Skeletal muscle tissue (tissue), 4 donors: Measurements from ENCODE around the gene CDC14B. TPM values are rescaled to one million over a fixed set of nuclear protein-coding genes. Genes with fewer than 3 reads are reported as not detected.

Source experiments
- H3K27ac ChIP-seq: one replicate; pipeline ENCODE4 v1.7.0; 2013; ENCODE audit warnings: mild to moderate bottlenecking, low read depth, low read length, inconsistent platforms
- H3K27me3 ChIP-seq, 3 donors: one replicate each; pipeline ENCODE4 v1.7.0; 2013; ENCODE audit warnings: low read length in 3 of 3; ENCODE audit not compliant: control insufficient read depth in 3 of 3, insufficient read depth in 3 of 3
- H3K36me3 ChIP-seq, 3 donors: one replicate each; pipeline ENCODE4 v1.7.0; 2013; ENCODE audit warnings: low read length in 3 of 3; ENCODE audit not compliant: control insufficient read depth in 3 of 3, insufficient read depth in 3 of 3
- H3K4me1 ChIP-seq, 3 donors: one replicate each; pipeline ENCODE4 v1.7.0; 2013; ENCODE audit warnings: low read length in 3 of 3, mild to moderate bottlenecking in 3 of 3; ENCODE audit not compliant: control insufficient read depth in 3 of 3, insufficient read depth in 3 of 3
- H3K4me3 ChIP-seq, 3 donors: one replicate each; pipeline ENCODE4 v1.7.0; 2013; ENCODE audit warnings: low read length in 3 of 3
- H3K9ac ChIP-seq, 3 donors: one replicate each; pipeline ENCODE4 v1.7.0; 2013; ENCODE audit warnings: low read length in 3 of 3, mild to moderate bottlenecking in 3 of 3, moderate library complexity in 2 of 3, low read depth in 1 of 3
- H3K9me3 ChIP-seq, 3 donors: one replicate each; pipeline ENCODE4 v1.7.0; 2013; ENCODE audit warnings: low read length in 3 of 3; ENCODE audit not compliant: control insufficient read depth in 3 of 3
- total RNA-seq: library from RNA; depleted of rRNA; stranded (reverse); fragments of >200 nt; gene quantifications from one replicate; pipeline ENCODE4 v1.2.3, GENCODE V29; 2014
- donor health status: Osteomylitis.

Gene CDC14B
- total RNA-seq, 1 donor from 2014 or later: 45.9 TPM

DNA sequence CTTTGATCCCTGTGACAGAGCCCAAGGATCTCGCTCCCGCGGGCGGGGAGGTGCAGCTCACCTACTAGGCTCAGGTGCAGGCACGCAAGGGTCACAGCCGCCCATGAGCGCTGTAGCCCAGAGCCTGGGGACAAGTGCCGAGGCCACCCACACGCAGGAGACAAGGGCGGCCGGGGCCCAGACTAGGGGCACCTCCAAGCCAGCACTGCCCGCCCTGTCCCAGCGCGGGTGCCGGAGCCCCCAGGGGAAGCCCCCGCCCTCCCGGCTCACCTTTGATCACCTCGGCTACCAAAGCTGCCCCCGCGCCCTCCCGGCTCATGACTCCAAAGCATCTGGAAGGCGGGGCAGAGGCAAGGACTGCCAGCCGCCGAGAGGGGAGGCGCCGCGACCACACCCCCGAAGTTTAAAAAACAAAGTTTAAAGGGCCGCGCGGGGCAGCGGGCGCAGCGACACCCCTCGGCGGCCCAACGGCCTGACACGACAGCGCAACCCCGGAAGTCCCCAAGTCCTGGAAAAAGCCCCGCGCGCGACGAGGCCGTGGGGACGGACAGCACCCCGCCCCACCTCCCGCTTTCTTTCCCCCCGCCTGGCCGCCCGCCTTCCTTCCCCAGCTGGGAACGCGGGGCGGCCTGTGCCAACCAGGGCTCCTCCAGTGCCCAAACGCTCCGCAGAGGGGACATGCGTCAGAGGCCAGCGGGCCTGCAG, 53.0 kb downstream of the CDC14B start:
- Histone ChIP-seq H3K9ac (peak overlapping the region; percentile 82 to 87 (median 85)), H3K9me3 (no peaks in the 10 kb centered on the region), H3K4me3 (peak overlapping the region; percentile 68 to 78 (median 77)), H3K36me3 (no peaks in the 10 kb centered on the region), H3K4me1 (peaks cover 0 to 3% (median 0%) of the 10 kb centered on the region in 3 donors), H3K27me3 (peaks cover 0 to under 1% (median 0%) of the 10 kb centered on the region in 3 donors), H3K27ac (peak overlapping the region; percentile 70)

DNA sequence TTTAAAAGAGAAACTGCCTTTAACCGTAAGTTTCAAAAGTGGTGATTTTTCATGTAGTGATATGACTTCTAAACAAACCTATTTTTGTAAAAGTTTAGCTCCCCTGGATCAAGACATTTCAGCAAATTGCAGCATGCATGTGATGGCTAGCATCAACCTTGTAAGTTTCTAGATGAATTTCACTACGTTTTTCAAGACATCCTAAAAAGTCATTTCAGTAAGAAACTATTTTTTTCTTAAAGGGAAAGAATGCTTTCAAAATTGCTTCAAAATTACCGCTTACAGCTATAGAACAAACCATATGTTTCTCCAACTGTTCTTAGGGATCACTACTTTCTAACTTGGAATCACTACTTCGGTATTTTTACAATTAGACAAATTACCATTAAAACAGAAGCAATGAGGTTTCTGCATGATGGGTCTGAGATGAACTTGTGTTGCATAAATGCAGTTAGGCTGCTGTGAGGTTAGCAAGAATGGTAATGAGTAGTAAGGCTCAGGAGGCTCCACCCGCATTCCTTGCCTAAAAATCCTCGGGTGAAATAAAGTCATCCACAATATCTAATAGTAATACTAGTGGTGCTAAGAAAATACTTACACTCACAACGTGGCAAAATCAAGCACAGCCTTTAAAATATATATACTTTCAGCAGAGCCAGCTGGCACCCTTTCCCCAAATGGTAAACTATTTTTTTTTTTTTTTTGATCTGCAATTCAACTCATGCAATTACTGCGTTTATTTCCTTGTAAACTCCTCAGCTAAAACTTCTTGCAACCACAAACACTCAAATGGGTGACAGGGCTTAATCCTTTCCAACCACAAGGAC, 53.8 kb downstream of the CDC14B start:
- Histone ChIP-seq H3K4me1 (peaks cover 0 to 3% (median 0%) of the 10 kb centered on the region in 3 donors), H3K9ac (peak overlapping the region; percentile 82 to 87 (median 85)), H3K9me3 (no peaks in the 10 kb centered on the region), H3K4me3 (peak overlapping the region; percentile 68 to 78 (median 77)), H3K27ac (peak overlapping the region; percentile 70), H3K27me3 (no peaks in the 10 kb centered on the region), H3K36me3 (no peaks in the 10 kb centered on the region)

DNA sequence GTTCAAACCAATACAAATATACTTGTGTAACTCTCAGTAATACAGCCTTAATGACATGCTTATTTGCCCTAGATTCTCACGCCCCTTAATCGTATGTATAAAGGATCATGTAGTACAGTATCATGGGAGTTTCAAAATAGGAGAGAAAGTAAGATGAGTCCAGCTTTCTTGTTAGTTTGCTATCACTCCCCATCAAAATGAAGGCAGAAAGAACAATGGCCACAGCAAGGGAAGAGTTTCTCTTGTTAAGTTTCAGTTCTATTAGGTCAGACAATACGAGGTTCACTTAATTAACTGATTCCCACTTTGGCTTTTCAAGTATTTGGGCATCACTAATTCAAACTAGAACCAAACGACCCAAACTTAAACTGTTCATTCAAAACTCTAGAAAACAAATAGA, 55.4 kb downstream of the CDC14B start:
- Histone ChIP-seq H3K27ac (no peak overlapping the region), H3K27me3 (no peaks in the 10 kb centered on the region), H3K4me3 (no peak overlapping the region), H3K36me3 (no peaks in the 10 kb centered on the region), H3K4me1 (peaks cover 0 to 3% (median 0%) of the 10 kb centered on the region in 3 donors), H3K9me3 (no peaks in the 10 kb centered on the region), H3K9ac (no peak overlapping the region)

DNA sequence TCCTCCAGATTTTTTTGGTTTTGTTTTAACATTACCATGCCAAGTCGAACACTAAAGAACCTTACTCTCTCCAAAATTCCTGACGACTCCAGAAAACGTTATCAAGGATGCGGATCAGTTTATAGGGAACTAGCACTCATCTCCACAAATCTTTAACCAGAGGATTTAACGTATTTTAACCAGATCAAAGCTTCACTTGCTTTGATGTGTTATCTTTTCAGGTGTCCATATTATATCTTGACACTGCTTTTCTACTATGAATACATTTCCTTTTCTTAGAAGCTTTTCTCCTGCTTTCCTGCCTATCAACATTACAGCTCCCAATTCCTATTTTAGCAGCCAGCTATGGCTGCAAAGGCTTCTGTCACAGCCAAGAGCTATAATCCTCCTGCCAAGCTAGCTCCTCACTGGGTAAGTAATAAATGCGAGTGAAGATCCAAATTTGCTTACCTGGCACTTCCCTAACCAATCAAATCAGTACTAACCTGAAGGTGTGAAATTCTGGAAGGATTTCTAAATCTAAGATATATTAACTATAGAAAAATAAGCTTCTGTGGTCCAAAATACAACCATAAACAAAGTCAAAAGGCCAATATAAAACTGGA, 60.2 kb downstream of the CDC14B start:
- H3K36me3 ChIP-seq: no peaks in the 10 kb centered on the region
- H3K4me3 ChIP-seq: no peak overlapping the region
- H3K27ac ChIP-seq: no peak overlapping the region
- peaks cover 0 to 4% (median 2%) of the 10 kb centered on the region in 3 donors for H3K4me1 ChIP-seq
- no peaks in the 10 kb centered on the region for H3K9me3 ChIP-seq
- no peaks in the 10 kb centered on the region for H3K27me3 ChIP-seq
- no peak overlapping the region for H3K9ac ChIP-seq

DNA sequence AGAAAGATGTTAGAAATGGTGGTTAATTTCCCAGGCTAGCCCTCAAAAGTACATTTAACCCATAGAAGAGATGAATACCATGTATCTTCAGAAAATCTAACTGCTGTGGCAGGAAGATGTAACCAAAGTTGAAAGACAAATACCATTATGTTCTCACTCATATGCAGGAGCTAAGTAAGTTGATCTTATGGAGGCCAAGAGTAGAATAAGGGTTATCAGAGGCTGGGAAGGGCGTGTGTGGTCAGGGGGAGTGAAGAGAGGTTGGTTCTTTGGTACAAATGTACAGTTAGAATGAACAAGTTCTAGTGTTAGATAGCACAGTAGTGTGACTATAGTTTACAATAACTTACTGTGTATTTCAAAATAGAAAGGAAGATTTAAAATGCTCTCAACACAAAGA, 61.7 kb downstream of the CDC14B start:
- Histone ChIP-seq H3K9ac (no peak overlapping the region), H3K4me3 (no peak overlapping the region), H3K27me3 (no peaks in the 10 kb centered on the region), H3K36me3 (no peaks in the 10 kb centered on the region), H3K9me3 (no peaks in the 10 kb centered on the region), H3K4me1 (peaks cover 0 to 4% (median 2%) of the 10 kb centered on the region in 3 donors), H3K27ac (no peak overlapping the region)

DNA sequence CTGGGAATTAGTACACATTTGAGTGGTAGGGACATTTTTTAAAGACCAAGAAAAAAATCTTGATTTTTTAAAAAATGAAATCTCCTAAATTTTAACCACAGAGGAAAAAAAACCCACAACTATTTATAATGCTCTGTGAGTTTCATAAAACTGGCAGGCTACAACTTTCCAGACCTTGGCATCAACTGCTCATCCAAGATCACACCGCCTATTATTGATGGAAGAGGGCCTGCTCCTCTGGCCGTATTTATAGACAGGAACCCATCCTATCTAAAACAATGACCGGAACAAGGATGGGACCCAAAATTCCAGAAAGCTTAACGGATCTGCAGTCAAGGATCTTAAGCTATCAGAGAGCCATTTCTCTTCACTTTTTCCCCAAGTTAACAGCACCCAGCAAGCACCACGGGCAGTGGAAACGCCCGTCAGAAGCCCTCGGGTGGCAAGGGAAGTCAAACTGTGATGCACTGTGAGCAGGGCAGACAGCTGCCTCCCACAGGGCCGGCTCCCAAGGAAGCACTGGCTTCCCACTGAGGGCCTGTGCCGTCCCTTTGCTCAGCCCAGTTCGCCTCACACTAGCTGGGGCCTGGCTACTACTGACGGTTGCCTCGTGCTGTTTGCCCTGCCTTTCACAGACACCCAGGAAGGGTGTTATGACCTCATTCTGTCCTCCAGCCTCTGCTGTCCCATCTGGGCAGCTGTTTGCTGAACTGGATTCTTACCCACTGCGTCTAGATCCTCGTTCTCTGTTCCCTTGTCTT, 62.8 kb downstream of the CDC14B start:
- Histone ChIP-seq H3K9ac (no peak overlapping the region), H3K4me1 (peaks cover 0 to 4% (median 2%) of the 10 kb centered on the region in 3 donors), H3K27ac (peak overlapping the region; percentile 39), H3K4me3 (no peak overlapping the region), H3K27me3 (no peaks in the 10 kb centered on the region), H3K36me3 (no peaks in the 10 kb centered on the region), H3K9me3 (no peaks in the 10 kb centered on the region)

DNA sequence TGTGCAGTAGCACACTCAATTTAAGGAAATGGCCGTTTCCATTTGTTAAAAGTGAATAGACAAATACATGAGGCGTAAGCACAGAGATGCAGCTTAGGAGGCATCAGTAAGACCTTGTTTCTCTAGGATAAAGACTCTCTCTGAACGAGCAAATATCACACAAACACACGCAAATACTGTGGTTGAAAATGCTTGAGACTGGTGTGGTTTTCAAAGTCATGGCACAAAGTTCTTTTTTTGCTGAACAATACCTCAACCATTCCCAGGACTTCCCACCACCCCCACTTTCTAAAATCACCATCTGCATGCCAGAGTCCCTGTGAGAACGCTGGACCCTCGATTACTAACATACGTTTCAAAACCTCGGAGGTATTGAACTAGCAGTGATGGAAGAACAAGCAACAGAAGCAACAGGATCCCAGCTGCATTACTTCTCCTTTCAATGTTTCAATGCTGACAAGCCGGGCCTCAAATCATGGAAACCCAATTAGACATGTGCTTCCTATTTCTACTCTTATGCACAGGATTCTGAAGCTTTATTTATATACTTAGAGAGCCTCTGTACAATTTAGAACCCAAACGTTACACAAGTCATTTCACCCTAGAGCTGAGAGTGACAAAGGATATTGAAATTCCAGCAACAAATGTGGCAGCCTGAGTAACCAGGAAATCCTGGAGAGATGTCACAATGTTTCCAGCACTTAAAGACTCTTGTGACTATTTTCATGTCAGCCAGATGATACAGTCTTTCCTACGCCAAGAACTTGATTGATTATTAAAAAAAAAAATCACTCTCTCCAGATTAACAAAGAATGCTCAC, 63.9 kb downstream of the CDC14B start:
- Histone ChIP-seq H3K4me3 (no peak overlapping the region), H3K4me1 (peaks cover 0 to 4% (median 2%) of the 10 kb centered on the region in 3 donors), H3K27me3 (no peaks in the 10 kb centered on the region), H3K9me3 (no peaks in the 10 kb centered on the region), H3K27ac (no peak overlapping the region), H3K9ac (no peak overlapping the region), H3K36me3 (no peaks in the 10 kb centered on the region)

DNA sequence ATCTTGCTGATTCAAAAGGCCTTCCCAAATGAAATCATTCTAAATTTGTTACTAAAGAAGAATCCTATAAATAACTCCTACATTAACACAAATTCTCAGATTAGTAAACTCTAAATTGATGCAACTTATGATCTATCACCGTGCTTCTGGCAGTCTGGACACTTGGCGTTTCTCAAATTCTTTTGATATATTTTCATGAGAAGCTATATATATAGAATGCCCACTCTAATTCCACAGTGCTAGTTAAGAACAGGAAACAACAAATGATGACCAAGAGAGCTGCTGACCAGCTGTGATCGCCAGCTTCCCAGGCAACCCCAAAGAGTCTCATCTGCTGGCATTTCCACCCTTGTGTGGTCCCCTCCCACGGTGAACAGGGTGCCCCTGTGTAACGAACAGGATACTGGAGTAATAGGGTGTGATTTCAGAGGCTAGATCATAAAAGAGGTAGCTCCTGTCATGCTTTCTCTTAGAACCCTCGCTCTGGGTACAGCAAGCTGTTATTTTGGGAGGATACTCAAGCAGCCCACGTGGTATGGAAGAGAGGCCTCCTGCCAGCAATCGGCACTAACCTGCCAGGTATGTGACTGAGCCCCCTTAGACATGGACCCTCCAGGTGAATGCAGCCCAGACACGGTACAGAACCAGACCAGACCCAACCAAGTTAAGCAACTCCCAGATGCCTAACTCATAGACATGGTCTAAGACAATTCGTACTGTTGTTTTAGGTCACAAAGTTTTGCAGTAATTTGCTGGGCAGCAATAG, 64.7 kb downstream of the CDC14B start:
- Histone ChIP-seq H3K27ac (no peak overlapping the region), H3K9ac (no peak overlapping the region), H3K4me1 (peaks cover 0 to 4% (median 2%) of the 10 kb centered on the region in 3 donors), H3K9me3 (no peaks in the 10 kb centered on the region), H3K36me3 (no peaks in the 10 kb centered on the region), H3K4me3 (no peak overlapping the region), H3K27me3 (no peaks in the 10 kb centered on the region)
